ENCODE data around the gene EFHB. TPM values are rescaled to one million over a fixed set of nuclear protein-coding genes. Genes with fewer than 3 reads are reported as not detected.
A peak's percentile ranks its signal among the peaks of the same experiment; 100 is the strongest.
"Not testable (repeated sequence)": the region's sequence is repeated elsewhere in the genome, so short reads cannot be mapped to it uniquely, and the experiment has no call there.

Gene EFHB
- total and polyA plus RNA-seq, 4 donors = 1.4 to 12.5 (median 4.1) TPM

DNA sequence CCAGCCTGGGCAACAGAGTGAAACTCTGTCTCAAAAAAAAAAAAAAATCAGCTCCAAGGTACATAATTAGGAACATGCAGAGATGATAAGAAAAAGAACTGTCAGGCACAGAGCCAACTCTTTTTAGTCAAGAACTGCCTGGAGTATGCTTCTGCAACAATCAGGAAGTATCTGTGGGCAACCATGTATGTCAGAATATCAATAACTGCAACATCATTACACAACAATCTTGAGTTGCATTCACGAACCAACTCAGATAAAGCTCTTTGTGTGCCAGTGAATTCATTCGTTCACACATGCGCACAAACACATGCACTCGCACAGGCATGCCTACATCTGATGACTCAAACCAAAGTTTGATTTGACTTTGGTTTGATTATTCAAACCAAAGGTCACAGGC is 32.1 kb downstream of the EFHB start:
- Histone ChIP-seq H3K27ac (ENCODE audit: low read depth in 1 of 2, low read length in 1 of 2) (no peak overlapping the region), H3K9me3 (ENCODE audit: control insufficient read depth in 4 of 4, insufficient read depth in 3 of 4, low read length in 3 of 4) (no peaks in the 10 kb centered on the region), H3K27me3 (ENCODE audit: control insufficient read depth in 3 of 3, insufficient read depth in 3 of 3, low read length in 2 of 3) (no peaks in the 10 kb centered on the region), H3K36me3 (ENCODE audit: control insufficient read depth in 4 of 4, insufficient read depth in 4 of 4, low read length in 4 of 4) (no peaks in the 10 kb centered on the region), H3K9ac (ENCODE audit: insufficient read depth in 1 of 2, low read length in 2 of 2) (no peak overlapping the region), H3K4me1 (ENCODE audit: control insufficient read depth in 5 of 5, insufficient read depth in 5 of 5, low read length in 5 of 5) (peaks cover 0 to 4% (median 0%) of the 10 kb centered on the region in 5 donors), H3K4me3 (no peak overlapping the region)
- DNase-seq (peak in 2 of 3 donors; percentile 4 to 26), ATAC-seq (ENCODE audit: insufficient read depth, low FRiP score) (no peak)
- TF ChIP-seq, protein P1, sequence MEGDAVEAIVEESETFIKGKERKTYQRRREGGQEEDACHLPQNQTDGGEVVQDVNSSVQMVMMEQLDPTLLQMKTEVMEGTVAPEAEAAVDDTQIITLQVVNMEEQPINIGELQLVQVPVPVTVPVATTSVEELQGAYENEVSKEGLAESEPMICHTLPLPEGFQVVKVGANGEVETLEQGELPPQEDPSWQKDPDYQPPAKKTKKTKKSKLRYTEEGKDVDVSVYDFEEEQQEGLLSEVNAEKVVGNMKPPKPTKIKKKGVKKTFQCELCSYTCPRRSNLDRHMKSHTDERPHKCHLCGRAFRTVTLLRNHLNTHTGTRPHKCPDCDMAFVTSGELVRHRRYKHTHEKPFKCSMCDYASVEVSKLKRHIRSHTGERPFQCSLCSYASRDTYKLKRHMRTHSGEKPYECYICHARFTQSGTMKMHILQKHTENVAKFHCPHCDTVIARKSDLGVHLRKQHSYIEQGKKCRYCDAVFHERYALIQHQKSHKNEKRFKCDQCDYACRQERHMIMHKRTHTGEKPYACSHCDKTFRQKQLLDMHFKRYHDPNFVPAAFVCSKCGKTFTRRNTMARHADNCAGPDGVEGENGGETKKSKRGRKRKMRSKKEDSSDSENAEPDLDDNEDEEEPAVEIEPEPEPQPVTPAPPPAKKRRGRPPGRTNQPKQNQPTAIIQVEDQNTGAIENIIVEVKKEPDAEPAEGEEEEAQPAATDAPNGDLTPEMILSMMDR (IDR thresholded peaks at IDR 0.05; ENCODE audit: control extremely low read depth, extremely low read depth) = no peak
- 38 to 51% methylated on average over 4 of the region's 4 CpGs for WGBS, 2 donors

DNA sequence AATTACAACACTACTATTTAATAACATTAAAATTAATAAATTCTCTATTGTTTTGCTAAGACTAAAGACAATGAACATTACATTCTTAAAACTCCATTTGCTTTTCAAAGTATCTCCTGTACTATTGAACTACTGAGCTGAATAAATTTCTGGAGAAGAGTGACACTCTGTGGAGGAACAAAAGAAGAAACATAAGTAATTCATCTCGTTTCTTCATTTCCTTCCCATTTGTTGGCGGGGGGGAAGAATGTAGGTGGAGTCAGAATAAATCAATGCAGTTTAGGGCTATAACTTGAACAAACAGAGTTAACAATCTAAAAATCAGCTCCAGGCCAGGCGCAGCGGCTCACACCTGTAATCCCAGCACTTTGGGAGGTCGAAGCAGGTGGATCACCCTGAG is 32.7 kb downstream of the EFHB start:
- TF ChIP-seq, protein P1 (IDR thresholded peaks at IDR 0.05; ENCODE audit: control extremely low read depth, extremely low read depth) = no peak
- no peak overlapping the region for H3K27ac ChIP-seq (ENCODE audit: low read depth in 1 of 2, low read length in 1 of 2)
- H3K9me3 ChIP-seq (ENCODE audit: control insufficient read depth in 4 of 4, insufficient read depth in 3 of 4, low read length in 3 of 4) = no peaks in the 10 kb centered on the region
- H3K4me1 ChIP-seq (ENCODE audit: control insufficient read depth in 5 of 5, insufficient read depth in 5 of 5, low read length in 5 of 5) = peaks cover 0 to 4% (median 0%) of the 10 kb centered on the region in 5 donors
- H3K36me3 ChIP-seq (ENCODE audit: control insufficient read depth in 4 of 4, insufficient read depth in 4 of 4, low read length in 4 of 4) = no peaks in the 10 kb centered on the region
- DNase-seq = peak in 2 of 3 donors; percentile 28 to 31
- H3K4me3 ChIP-seq = no peak overlapping the region
- H3K27me3 ChIP-seq (ENCODE audit: control insufficient read depth in 3 of 3, insufficient read depth in 3 of 3, low read length in 2 of 3) = no peaks in the 10 kb centered on the region
- no peak for ATAC-seq (ENCODE audit: insufficient read depth, low FRiP score)
- WGBS, 2 donors = 60 to 62% methylated on average over 5 of the region's 5 CpGs
- H3K9ac ChIP-seq (ENCODE audit: insufficient read depth in 1 of 2, low read length in 2 of 2) = no peak overlapping the region

DNA sequence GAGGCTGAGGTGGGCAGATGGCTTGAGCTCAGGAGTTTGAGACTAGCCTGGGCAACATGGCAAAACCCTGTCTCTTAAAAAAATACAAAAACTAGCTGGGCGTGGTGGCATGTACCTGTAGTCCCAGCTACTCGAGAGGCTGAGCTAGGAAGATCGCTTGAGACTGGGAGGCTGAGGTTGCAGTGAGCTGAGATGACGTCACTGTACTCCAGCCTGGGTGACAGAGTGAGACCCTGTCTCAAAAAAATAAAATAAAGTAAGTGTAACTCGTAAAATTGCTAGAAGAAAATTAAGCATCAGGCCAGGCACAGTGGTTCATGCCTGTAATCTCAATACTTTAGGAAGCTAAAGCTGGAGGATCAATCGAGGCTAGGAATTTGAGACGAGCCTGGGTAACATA is 34.2 kb downstream of the EFHB start:
- not testable (repeated sequence) for DNase-seq; H3K9me3 ChIP-seq (ENCODE audit: control insufficient read depth in 4 of 4, insufficient read depth in 3 of 4, low read length in 3 of 4); ATAC-seq (ENCODE audit: insufficient read depth, low FRiP score); H3K9ac ChIP-seq (ENCODE audit: insufficient read depth in 1 of 2, low read length in 2 of 2); H3K27ac ChIP-seq (ENCODE audit: low read depth in 1 of 2, low read length in 1 of 2); H3K36me3 ChIP-seq (ENCODE audit: control insufficient read depth in 4 of 4, insufficient read depth in 4 of 4, low read length in 4 of 4); H3K4me1 ChIP-seq (ENCODE audit: control insufficient read depth in 5 of 5, insufficient read depth in 5 of 5, low read length in 5 of 5); H3K4me3 ChIP-seq; H3K27me3 ChIP-seq (ENCODE audit: control insufficient read depth in 3 of 3, insufficient read depth in 3 of 3, low read length in 2 of 3)
- 86 to 93% methylated on average over 7 of the region's 7 CpGs for WGBS, 2 donors

DNA sequence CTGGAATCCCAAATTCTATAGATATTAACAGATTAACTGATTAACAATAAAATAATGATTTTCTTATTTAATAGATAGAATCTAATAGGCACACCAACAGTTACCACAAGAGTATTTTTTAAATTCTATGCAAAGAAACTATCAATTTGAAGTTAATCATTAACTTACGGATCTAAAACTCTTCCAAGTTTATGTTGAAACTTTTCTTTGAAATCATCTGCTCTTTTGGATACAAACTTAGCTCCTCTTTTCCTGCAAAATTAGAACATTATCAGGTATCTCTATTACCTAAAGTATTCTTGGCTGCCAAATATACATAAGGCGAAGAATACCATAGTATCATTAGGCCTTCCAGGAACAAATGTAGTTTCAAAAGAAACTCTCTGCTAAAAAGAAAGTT is 34.8 kb downstream of the EFHB start:
- Histone ChIP-seq H3K4me3 (no peak overlapping the region), H3K27me3 (ENCODE audit: control insufficient read depth in 3 of 3, insufficient read depth in 3 of 3, low read length in 2 of 3) (no peaks in the 10 kb centered on the region), H3K36me3 (ENCODE audit: control insufficient read depth in 4 of 4, insufficient read depth in 4 of 4, low read length in 4 of 4) (no peaks in the 10 kb centered on the region), H3K4me1 (ENCODE audit: control insufficient read depth in 5 of 5, insufficient read depth in 5 of 5, low read length in 5 of 5) (peaks cover 0 to 4% (median 0%) of the 10 kb centered on the region in 5 donors), H3K27ac (ENCODE audit: low read depth in 1 of 2, low read length in 1 of 2) (no peak overlapping the region), H3K9ac (ENCODE audit: insufficient read depth in 1 of 2, low read length in 2 of 2) (no peak overlapping the region), H3K9me3 (ENCODE audit: control insufficient read depth in 4 of 4, insufficient read depth in 3 of 4, low read length in 3 of 4) (no peaks in the 10 kb centered on the region)
- ATAC-seq (ENCODE audit: insufficient read depth, low FRiP score) = no peak
- TF ChIP-seq, protein P1 (IDR thresholded peaks at IDR 0.05; ENCODE audit: control extremely low read depth, extremely low read depth) = no peak
- no peak for DNase-seq
- WGBS, 2 donors = 91 to 93% methylated on average over 2 of the region's 2 CpGs

Measured in lung (tissue), 12 donors.